NAMALWA (cell line): ENCODE data around the gene RBMS3.

Experiments
- DNase-seq: peaks from one replicate; pipeline ENCODE4 v3.0.0-alpha.2; 2015; ENCODE audit warnings: low spot score

Gene RBMS3

GRCh38 chr3:29576675-29577074 lies 295.8 kb downstream of the RBMS3 start:
- DNase-seq = no peak

GRCh38 chr3:29577250-29577649 lies 296.4 kb downstream of the RBMS3 start:
- no peak for DNase-seq

GRCh38 chr3:29581311-29581710 lies 300.4 kb downstream of the RBMS3 start:
- no peak for DNase-seq

- DNase-seq = no peak
Observed at GRCh38 chr3:29582273-29582672, 301.4 kb downstream of the RBMS3 start.

- DNase-seq = no peak
Observed at GRCh38 chr3:29583861-29584260, 303.0 kb downstream of the RBMS3 start.

GRCh38 chr3:29585368-29585767 lies 304.5 kb downstream of the RBMS3 start:
- no peak for DNase-seq

GRCh38 chr3:29587340-29587739 lies 306.5 kb downstream of the RBMS3 start:
- DNase-seq = no peak

- DNase-seq = no peak
Observed at GRCh38 chr3:29590012-29590411, 309.1 kb downstream of the RBMS3 start.

- no peak for DNase-seq
Observed at GRCh38 chr3:29590461-29590860, 309.6 kb downstream of the RBMS3 start.

GRCh38 chr3:29591579-29591978 lies 310.7 kb downstream of the RBMS3 start:
- no peak for DNase-seq

- no peak for DNase-seq
Observed at GRCh38 chr3:29593802-29594201, 312.9 kb downstream of the RBMS3 start.

GRCh38 chr3:29594261-29594660 lies 313.4 kb downstream of the RBMS3 start:
- DNase-seq = no peak

- DNase-seq = no peak
Observed at GRCh38 chr3:29597376-29598008, 316.6 kb downstream of the RBMS3 start.

- DNase-seq = no peak
Observed at GRCh38 chr3:29601861-29602585, 321.2 kb downstream of the RBMS3 start.

GRCh38 chr3:29605845-29606244 lies 325.0 kb downstream of the RBMS3 start:
- no peak for DNase-seq

GRCh38 chr3:29606416-29606815 lies 325.5 kb downstream of the RBMS3 start:
- no peak for DNase-seq

- DNase-seq = no peak
Observed at GRCh38 chr3:29608414-29609327, 327.8 kb downstream of the RBMS3 start.

GRCh38 chr3:29609328-29609811 lies 328.5 kb downstream of the RBMS3 start:
- no peak for DNase-seq

- no peak for DNase-seq
Observed at GRCh38 chr3:29610781-29611180, 329.9 kb downstream of the RBMS3 start.

- no peak for DNase-seq
Observed at GRCh38 chr3:29611252-29611651, 330.4 kb downstream of the RBMS3 start.

- no peak for DNase-seq
Observed at GRCh38 chr3:29612536-29612935, 331.7 kb downstream of the RBMS3 start.

- DNase-seq = no peak
Observed at GRCh38 chr3:29614954-29615353, 334.1 kb downstream of the RBMS3 start.
